HG02840 (cell line): Measurements from ENCODE around the gene NFATC2.
"Not testable (repeated sequence)": the region's sequence is repeated elsewhere in the genome, so short reads cannot be mapped to it uniquely, and the experiment has no call there.

Experiments used
- ATAC-seq: cut with Tn5 transposase; IDR thresholded peaks from one replicate; pipeline ENCODE4 v1.9.1; 2021; ENCODE audit warnings: mild to moderate bottlenecking, moderate library complexity, moderate number of reproducible peaks; ENCODE audit not compliant: unreplicated experiment, low FRiP score

NFATC2 gene

DNA sequence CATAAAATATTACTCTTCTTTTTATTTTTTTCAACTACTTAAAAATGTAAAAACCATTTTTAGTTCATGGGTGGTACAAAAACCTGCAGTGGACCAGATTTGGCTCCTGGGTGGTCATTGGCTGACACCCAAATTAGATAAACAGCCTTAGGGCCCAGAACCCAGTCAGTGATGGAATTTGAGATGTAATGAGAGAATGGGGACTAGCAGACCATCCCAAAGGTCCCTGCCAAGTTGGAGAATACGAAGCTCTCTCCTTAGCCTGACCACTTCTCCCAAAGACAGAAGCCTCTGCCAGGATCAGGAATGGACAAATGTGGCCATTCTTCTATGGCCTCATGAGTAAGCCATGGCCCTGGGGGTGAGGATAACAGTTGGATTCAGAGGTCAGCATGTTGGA, 194.7 kb downstream of the NFATC2 start:
- no peak for ATAC-seq

DNA sequence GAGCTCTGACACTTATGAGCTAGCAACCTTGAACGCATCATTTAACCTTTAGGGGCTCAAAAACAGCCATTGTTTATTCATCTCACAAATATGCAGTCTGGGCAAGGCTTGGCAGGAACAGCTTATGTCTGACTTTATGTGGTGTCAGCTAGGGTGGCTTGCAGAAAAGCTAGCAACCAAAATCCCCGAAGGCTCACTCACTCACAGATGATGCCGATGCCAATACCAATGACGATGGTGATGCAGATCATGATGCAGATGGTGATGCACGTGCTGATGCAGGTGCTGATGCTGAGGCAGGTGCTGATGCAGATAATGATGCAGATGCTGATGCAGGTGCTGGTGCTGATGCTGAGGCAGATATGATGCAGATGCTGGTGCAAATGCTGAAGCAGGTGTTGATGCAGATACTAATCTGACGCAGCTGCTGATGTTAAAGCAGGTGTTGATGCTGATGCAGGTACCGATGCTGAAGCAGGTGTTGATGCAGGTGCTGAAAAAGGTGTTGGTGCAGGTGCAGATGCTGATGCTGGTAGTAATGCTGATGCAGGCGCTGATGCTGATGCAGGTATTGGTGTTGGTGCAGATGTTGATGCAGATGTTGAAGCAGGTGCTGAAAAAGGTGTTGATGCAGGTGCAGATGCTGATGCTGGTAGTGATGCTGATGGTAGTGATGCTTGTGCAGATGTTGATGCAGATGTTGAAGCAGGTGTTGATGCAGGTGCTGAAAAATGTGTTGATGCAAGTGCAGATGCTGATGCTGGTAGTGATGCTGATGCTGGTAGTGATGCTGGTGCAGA, 195.6 kb downstream of the NFATC2 start:
- ATAC-seq: no peak

DNA sequence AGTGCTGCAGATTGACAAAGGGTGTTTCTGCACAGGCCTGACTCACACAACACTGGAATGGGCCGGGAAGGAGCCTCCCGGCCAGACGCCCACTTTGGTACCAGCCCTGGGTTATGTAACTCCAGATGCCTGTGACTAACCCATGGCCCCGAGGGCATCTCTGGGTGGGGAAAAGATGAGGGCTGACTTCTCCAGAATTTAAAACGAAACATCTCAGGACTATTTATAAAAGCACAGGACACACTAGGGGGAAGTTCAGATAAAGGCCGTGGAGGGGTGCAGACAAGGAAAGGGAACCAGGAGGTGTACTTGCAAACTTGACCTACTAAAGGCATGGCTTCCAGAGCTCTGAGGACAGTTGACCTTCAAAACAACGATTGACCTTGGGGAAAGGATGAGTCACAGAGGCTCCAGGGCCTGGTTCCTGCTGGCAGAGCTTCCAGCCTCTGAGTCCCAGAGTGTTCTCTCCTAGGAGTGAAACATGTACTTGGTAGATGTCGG, 196.9 kb downstream of the NFATC2 start:
- ATAC-seq: no peak

DNA sequence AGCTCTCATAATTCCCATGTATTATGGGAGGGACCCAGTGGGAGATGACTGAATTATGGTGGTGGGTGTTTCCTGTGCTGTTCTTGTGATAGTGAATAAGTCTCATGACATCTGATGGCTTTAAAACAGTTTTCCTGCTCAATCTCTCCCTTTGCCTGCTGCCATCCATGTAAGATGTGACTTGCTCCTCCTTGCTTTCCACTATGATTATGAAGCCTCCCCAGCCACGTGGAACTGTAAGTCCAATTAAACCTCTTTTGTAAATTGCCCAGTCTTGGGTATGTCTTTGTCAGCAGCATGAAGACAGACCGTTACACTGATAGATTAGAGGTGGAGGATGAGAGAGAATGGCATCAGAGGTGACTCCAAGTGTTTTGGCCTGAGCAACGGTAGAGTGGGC, 198.7 kb downstream of the NFATC2 start:
- ATAC-seq: not testable (repeated sequence)

DNA sequence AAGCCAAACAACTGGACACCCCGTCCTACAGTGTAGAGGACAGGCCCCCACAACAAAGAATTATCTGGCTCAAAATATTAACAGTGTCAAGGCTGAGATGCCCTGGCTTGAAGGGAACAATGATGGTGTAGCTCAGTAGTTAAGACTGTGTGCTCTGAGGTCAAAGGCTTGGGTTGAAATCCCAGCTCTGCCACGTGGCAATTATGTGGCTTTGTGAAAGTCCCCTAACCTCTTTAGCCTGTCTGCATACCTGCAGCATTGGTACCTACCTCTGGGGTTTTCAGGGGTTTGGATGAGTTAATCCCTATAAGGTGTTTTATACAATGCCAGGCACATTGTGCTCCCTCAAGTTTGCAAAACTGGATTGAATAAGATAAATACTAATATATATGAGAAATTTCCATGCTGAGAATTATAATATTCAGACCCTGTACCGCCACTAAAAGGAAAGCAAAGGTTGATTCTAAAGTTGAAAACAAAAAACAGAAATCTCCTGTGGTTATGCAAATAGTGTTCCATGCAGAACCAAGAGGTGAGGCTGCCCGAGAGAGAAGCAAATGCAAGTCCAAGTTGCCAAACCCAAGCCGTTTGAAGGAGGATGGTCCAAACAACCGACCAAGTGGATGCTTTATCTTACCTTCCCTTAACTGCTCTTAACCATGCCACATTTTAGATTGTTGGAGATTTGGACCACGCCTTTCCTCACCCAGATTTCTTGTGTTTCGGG, 199.8 kb downstream of the NFATC2 start:
- ATAC-seq: no peak

DNA sequence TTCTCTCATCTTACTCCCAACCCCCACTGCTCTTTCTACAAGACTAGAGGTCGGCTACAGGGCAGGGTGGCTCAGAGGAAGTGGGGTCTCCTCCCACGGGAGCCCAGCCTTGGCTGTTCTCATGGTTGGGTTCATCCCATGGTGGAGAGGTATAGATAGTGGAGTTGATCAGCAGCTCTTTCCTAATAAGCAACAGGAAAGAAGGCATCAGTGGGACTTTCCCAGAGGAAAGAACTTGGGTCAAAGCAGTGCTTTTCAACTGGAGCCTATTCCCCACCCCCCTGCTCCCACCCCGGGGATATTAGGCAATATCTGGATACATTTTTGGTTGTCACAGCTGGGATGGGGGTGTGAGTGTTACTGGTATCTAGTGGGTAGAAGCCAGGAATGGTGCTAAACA, 200.9 kb downstream of the NFATC2 start:
- no peak for ATAC-seq

DNA sequence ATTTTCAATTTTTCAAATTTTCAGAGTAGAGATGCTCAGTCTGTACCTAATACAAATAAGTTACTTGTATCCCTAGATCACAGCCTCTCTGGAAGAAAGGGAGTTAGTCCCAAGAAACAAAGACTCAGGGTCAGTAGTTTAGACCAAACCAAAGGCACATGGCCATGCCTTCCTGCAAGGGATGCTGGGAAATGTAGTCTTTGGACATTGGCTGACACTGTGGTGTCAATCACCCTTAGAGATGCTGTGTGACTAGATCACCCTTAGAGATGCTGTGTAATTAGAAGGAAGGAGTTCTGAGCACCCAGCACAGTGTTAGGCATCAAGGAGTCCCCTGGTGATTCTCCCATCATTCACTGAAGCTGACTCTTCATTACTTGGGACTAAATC, 202.1 kb downstream of the NFATC2 start:
- ATAC-seq: no peak

DNA sequence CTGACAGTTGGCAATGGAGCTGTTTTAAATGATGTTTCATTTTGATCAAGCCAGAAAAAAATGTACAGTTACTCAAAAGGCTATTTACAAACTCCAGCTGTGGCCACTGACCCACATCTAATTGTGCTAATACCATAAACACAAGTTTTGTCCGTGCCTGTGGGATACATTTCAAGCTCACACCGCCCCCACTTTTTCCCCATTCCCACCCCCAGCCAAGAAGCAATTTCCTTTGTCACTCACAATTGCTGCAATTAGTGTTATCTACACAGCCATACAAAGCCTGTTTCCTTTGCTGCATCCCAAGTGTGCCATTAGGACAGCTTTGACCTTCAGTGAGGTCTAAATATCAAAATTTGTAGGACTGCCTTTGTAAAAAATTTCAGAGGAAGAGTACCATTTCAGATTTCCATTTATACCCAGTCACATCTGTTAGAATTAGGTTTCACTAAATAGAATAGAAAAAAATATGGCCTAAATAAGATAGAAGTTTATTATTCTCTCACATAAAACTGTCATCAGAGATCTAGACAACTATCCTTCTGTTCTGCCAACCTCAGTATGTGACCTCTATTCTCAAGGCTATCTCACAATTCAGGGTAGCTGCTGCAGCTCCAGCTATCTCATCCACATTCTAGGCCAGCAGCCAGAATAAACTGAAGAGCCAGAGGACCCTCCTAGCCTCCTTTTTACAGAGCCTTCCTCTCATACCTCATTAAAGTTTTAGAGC, 202.6 kb downstream of the NFATC2 start:
- no peak for ATAC-seq

DNA sequence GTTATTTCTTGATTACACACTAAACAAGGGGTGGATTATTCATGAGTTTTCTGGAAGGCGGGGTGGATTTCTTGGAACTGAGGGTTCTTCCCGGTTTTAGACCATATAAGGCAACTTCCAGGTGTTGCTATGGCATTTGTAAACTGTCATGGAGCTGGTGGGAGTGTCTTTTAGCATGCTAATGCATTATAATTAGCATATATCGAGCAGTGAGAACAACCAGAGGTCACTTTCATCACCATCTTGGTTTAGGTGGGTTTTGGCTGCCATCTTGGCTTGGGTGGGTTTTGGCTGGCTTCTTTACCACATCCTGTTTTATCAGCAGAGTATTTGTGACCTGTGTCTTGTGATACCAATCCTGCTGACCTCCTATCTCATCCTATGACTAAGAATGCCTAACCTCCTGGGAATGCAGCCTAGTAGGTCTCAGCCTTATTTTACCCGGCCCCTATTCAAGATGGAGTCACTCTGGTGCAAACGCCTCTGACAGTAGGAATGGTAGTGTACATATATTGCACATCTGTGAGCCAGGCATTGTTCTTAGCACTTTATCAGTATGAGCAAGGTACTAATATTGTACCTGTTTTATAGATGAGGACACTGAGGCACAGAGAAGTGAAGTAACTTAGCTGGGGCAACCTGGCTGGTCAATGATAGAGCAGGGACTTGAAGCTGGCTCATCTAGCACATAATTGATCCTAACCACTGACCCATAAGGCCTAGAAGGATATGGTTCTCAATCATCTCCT, 203.7 kb downstream of the NFATC2 start:
- ATAC-seq: no peak

DNA sequence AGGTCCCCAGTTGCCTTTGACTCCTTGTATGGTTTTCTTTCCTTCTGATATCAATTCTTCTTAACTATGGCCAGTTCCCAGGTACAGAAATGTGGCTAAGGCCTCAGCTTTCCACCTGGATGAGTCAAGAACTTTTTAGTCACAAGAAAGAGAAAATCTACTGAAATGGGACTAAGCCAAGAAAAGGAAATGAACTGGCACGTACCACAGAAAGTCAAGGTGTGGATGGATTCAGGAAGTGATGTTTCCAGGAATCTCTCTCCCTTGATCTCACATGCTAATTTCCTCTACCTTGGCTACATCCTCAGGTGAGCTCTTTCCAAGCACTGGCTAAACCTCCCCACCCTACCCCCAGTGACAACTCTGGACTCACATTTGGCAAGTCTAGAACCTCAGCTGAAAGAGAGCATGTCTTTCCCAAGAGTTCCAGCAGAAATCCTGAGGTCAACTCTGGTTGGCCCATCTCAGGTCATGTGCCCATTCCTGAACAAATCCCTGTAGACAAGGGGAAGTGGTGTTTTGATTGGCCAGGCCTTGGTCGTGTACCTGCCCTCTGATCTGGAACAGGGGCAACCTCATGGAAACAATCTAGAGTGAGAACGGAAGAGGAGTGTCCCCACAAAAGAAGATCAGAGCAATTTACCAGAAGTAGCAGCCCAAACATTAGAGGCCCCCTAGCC, 205.3 kb downstream of the NFATC2 start:
- ATAC-seq: no peak
